ENCODE measurements around the gene EFNB2. TPM values are rescaled to one million over a fixed set of nuclear protein-coding genes. Genes with fewer than 3 reads are reported as not detected.

EFNB2 gene
- total and polyA plus RNA-seq, 12 donors, result 9.7 to 21.1 (median 14.3) TPM

DNA sequence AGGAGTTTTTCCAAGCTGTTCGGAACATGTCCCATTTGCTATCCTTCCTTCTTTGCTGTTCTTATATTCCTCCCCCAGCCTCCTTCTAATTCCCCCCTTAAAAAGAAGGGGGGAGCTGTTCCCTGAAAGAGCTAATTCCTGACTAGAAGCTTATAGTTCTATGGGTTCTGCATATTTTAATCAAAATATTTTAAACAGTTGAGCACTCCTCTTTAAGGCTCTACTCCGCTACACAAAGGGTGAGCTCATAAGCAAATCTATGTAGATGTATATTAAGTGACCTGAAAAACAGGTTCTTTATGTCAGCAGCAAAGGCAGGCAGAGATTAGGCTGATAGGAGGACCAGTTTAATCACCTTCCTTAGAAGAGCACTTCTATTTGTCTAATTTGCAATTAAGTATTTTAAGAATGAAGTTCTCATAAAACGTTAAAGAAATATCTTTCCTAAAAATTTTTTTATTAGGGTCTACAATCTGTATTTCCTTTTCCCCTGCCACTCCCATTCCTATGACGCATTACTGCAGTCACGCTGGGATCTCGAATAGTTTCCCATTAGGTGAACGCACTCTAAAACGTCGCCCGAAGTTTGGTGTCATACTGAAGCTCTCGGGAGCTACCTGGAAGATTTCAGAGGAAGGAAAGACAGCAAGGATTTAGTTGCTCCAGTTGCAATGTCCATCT, 5.2 kb downstream of the EFNB2 start:
- WGBS, 2 donors, result 71 to 73% methylated on average over 11 of the region's 11 CpGs
- ATAC-seq (peak in 2 of 8 donors; percentile 45 to 46), DNase-seq (peak in 1 of 2 donors; percentile 50)
- intact Hi-C loops (cut with DNase I), result loop anchor here in 8 of 10 donors (5.0 to 10.0 kb wide), 10 partner anchors 33 to 1958 kb away; no protein-coding TSS in a partner anchor
- Histone ChIP-seq H3K36me3 (no peaks in the 10 kb centered on the region), H3K4me3 (peak overlapping the region in 7 of 10 donors; percentile 4 to 87 (median 73)), H3K4me1 (peaks cover 0 to 54% (median 24%) of the 10 kb centered on the region in 9 donors), H3K27ac (peak overlapping the region in 5 of 10 donors; percentile 14 to 92 (median 52)), H3K9me3 (no peaks in the 10 kb centered on the region), H3K27me3 (peaks cover 0 to 50% (median 0%) of the 10 kb centered on the region in 7 donors)
- TF ChIP-seq CTCF (IDR thresholded peaks at IDR 0.05), result no peak

DNA sequence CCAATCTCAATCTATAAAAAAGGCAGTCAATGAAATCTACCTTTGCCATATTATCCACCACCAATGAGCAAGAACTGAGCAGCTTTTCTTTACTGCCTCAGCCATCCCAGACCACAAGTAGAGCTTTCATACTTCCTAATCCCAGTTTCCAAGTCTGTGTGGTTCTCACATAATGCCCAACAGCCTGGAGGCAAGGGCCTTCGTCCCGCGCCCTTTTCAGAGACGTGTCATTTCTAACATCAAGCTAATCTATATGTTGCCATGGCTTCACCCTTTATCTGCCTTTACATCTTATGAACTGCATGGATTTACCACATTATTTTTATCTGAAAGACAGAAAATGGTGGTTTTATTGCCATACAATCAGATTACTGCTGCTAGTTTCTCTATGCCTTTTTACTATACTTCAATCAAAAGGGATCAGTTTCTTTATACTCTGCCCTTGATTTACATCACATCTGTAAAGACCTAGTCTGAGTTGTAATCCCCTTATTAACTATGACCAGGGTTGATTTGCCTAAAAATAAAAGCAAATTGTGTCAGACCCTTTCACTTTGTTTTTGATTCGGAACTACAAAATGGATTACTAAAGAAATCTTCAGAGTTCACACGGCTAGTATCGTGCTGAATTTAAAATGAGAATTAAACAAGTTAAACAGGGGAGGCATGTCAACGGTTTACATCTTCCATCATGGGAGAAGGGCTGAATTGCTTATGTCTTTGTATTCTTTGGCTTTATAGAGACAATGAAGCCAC, 5.9 kb downstream of the EFNB2 start:
- WGBS, 2 donors, result 79 to 90% methylated on average over 8 of the region's 8 CpGs
- DNase-seq (no peak), ATAC-seq (no peak)
- intact Hi-C loops (cut with DNase I), result loop anchor here in 9 of 10 donors (5.0 to 10.0 kb wide), 10 partner anchors 32 to 1957 kb away; no protein-coding TSS in a partner anchor
- peak overlapping the region in 5 of 10 donors; percentile 59 to 87 (median 73) for H3K4me3 ChIP-seq
- peaks cover 0 to 47% (median 0%) of the 10 kb centered on the region in 7 donors for H3K27me3 ChIP-seq
- H3K27ac ChIP-seq, result peak overlapping the region in 4 of 10 donors; percentile 14 to 92 (median 48)
- no peaks in the 10 kb centered on the region for H3K36me3 ChIP-seq
- TF ChIP-seq CTCF (IDR thresholded peaks at IDR 0.05), result no peak
- H3K4me1 ChIP-seq, result peaks cover 0 to 61% (median 24%) of the 10 kb centered on the region in 9 donors
- no peaks in the 10 kb centered on the region for H3K9me3 ChIP-seq

GRCh38 chr13:106528718-106529414, 6.6 kb downstream of the EFNB2 start:
- peak overlapping the region in 4 of 10 donors; percentile 4 to 52 (median 27) for H3K27ac ChIP-seq
- no peaks in the 10 kb centered on the region for H3K9me3 ChIP-seq
- DNase-seq (no peak), ATAC-seq (no peak)
- peaks cover 0 to 40% (median 0%) of the 10 kb centered on the region in 7 donors for H3K27me3 ChIP-seq
- 87 to 93% methylated on average over 7 of the region's 7 CpGs for WGBS, 2 donors
- H3K36me3 ChIP-seq, result no peaks in the 10 kb centered on the region
- intact Hi-C loops (cut with DNase I), result loop anchor here in 1 of 10 donors (10.0 kb wide), 1 partner anchor 444 kb away; no protein-coding TSS in a partner anchor
- no peak for TF ChIP-seq CTCF (IDR thresholded peaks at IDR 0.05)
- H3K4me3 ChIP-seq, result peak overlapping the region in 5 of 10 donors; percentile 59 to 87 (median 73)
- peaks cover 0 to 68% (median 21%) of the 10 kb centered on the region in 9 donors for H3K4me1 ChIP-seq

- no peak overlapping the region for H3K27ac ChIP-seq
- DNase-seq (no peak), ATAC-seq (no peak)
- 45 to 55% methylated on average over 2 of the region's 2 CpGs for WGBS, 2 donors
- H3K4me3 ChIP-seq, result peak overlapping the region in 4 of 10 donors; percentile 3 to 17 (median 16)
- TF ChIP-seq CTCF (IDR thresholded peaks at IDR 0.05), result no peak
- H3K36me3 ChIP-seq, result no peaks in the 10 kb centered on the region
- H3K9me3 ChIP-seq, result no peaks in the 10 kb centered on the region
- intact Hi-C loops (cut with DNase I), result loop anchor here in 1 of 10 donors (10.0 kb wide), 1 partner anchor 443 kb away; no protein-coding TSS in a partner anchor
- peaks cover 0 to 29% (median 0%) of the 10 kb centered on the region in 7 donors for H3K27me3 ChIP-seq
- H3K4me1 ChIP-seq, result peaks cover 0 to 78% (median 31%) of the 10 kb centered on the region in 9 donors
These were observed 7.6 kb downstream of the EFNB2 start for GRCh38 chr13:106527826-106528225.
